Heart right ventricle (tissue), 16 donors: ENCODE data around the gene TCF3. TPM values are rescaled to one million over a fixed set of nuclear protein-coding genes. Genes with fewer than 3 reads are reported as not detected.
"Not testable (repeated sequence)": the region's sequence is repeated elsewhere in the genome, so short reads cannot be mapped to it uniquely, and the experiment has no call there.

Source experiments
- ATAC-seq, 8 donors: fragments of 200-7000 bp; cut with Tn5 transposase; one replicate each; pipeline ENCODE4 v1.9.1; 2020; ENCODE audit warnings: mild to moderate bottlenecking in 8 of 8, moderate library complexity in 8 of 8, moderate number of reproducible peaks in 1 of 8
- DNase-seq, 2 donors: peaks; one replicate each; pipeline ENCODE4 v3.0.0-alpha.2; 2020
- H3K27ac ChIP-seq, 10 donors: fragments of 200-600 bp; sonication (generic) in 2 of 10; one replicate each; pipeline versions ENCODE4 v1.5.0 to v1.8.0; 2020 to 2022; ENCODE audit warnings: mild to moderate bottlenecking in 3 of 10
- H3K27me3 ChIP-seq, 7 donors: fragments of 200-600 bp; one replicate each; pipeline ENCODE4 v1.8.0; 2021 to 2022; ENCODE audit warnings: mild to moderate bottlenecking in 2 of 7
- H3K36me3 ChIP-seq, 9 donors: fragments of 200-600 bp; sonication (generic) in 1 of 9; one replicate each; pipeline versions ENCODE4 v1.5.0 to v1.8.0; 2020 to 2022; ENCODE audit warnings: mild to moderate bottlenecking in 2 of 9
- H3K4me1 ChIP-seq, 9 donors: fragments of 200-600 bp; sonication (generic) in 1 of 9; one replicate each; pipeline versions ENCODE4 v1.5.0 to v1.8.0; 2020 to 2022; ENCODE audit warnings: mild to moderate bottlenecking in 4 of 9
- H3K4me3 ChIP-seq, 10 donors: fragments of 200-600 bp; sonication (generic) in 2 of 10; one replicate each; pipeline versions ENCODE4 v1.5.0 to v1.8.0; 2020 to 2022; ENCODE audit warnings: mild to moderate bottlenecking in 7 of 10, moderate library complexity in 2 of 10
- H3K9me3 ChIP-seq, 11 donors: fragments of 200-600 bp in 10 of 11; sonication (generic) in 2 of 11; one replicate each; pipeline versions ENCODE4 v1.5.0 to v1.8.0; 2013 to 2022; ENCODE audit warnings: mild to moderate bottlenecking in 2 of 11, control low read depth in 1 of 11, moderate library complexity in 1 of 11
- WGBS, 2 donors: extraction: QIAGEN DNeasy Blood & Tissue Kit; methylation state at CpG; one replicate each; pipeline ENCODE4 v1.1.7; 2013; ENCODE audit warnings: inconsistent platforms in 1 of 2; 5-methylcytosine and 5-hydroxymethylcytosine counted together
- intact Hi-C, 10 donors: fragments of 100-400 bp; cut with DNase I; formaldehyde crosslinking; loops; one replicate each; pipeline versions ENCODE4 v1.11.1 to v1.14.2; 2022
- polyA plus RNA-seq, 2 donors: library from polyadenylated mRNA; stranded (reverse); fragments of 200-250 nt; gene quantifications; one replicate each; pipeline ENCODE4 v1.2.3, GENCODE V29; 2013
- total RNA-seq, 10 donors: library from RNA; stranded (reverse); fragmentation: NEBNext Ultra II Directional in 3 of 10; extraction: Animal tissue kit (Norgen Biotek cat#: 25700) in 3 of 10; gene quantifications; one replicate each; pipeline versions ENCODE4 v1.2.1 to v1.2.4, GENCODE V29; 2021 to 2023
- TF ChIP-seq, protein P1 (sequence below), 9 donors: fragments of 200-600 bp; sonication (generic) in 2 of 9; IDR thresholded peaks; one replicate each; pipeline versions ENCODE4 v1.5.0 to v1.8.0; 2021 to 2022; ENCODE audit warnings: antibody characterized with exemption in 9 of 9, mild to moderate bottlenecking in 5 of 9, moderate library complexity in 1 of 9
- donor health status: Arrhythmogenic right ventricular cardiomyopathy.
- donor health status: ischemic (EF 13 %, LVEDD 7.1; RV severe dilation, severe dysfunction).
- donor health status: healthy with polysubstance abuse.
- donor health status: DM: no; HTN: yes; CAD: no.
- donor health status: DM: no; HTN: no; CAD: no.
- donor health status: ischemic (EF 25% LVEDD 6.9; RV normal size, moderate dysfunction).
- donor health status: ischemic (EF 25% LVEDD 5.7; RV mildly dilated, moderate dysfunction).
- donor health status: healthy.
- donor health status: DM: yes; HTN: yes; CAD: no.
- donor health status: Ischemic cardiomyopathy.
- donor health status: ischemic (EF 35%, LVEDD 5.7; RV mildly dilated, moderate dysfunction).
- donor health status: nonischemic (EF 11% LVEDD 7.7; RV severe dilation, severe dysfunction).
- donor health status: DM: yes; HTN: yes; CAD: no.
- donor health status: PGD.
- donor health status: ischemic (EF 29% LVEDD 5.4; RV normal size, mild dysfunction).
- donor health status: nonischemic (EF 23%, LVEDD 6.1; RV moderate dilation, normal function).

TCF3 gene
- total and polyA plus RNA-seq, 12 donors: 12.4 to 38.1 (median 19.5) TPM

DNA sequence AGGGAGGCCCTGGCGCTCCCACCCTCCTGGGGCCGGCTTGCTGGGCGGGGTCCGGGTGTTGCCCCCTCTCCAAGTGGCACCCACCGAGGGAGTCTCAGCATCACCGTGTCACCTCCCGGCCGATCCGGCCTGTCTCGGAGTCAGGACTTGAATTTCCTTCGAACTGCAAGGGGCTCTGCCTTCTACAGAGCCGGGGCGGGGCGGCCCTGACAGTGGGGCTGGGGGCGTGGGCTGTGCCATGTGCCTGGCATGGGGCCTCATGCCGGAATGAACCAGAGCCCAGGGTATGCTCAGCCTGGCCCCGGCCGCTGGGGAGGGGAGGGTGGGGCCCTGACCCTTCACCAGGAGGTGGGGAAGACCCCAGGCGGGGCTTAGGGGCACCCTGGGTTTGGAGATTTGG is 47.0 kb upstream of the TCF3 start:
- WGBS, 2 donors: 78 to 89% methylated on average over 19 of the region's 19 CpGs
- Histone ChIP-seq H3K4me3 (no peak overlapping the region), H3K27me3 (peaks cover 13 to 50% (median 43%) of the 10 kb centered on the region in 7 donors), H3K36me3 (no peaks in the 10 kb centered on the region), H3K4me1 (no peaks in the 10 kb centered on the region), H3K27ac (no peak overlapping the region), H3K9me3 (peaks cover 0 to 20% (median 10%) of the 10 kb centered on the region in 11 donors)
- ATAC-seq (no peak), DNase-seq (no peak)
- intact Hi-C loops: loop anchor here in 1 of 10 donors (10.0 kb wide), 1 partner anchor 45 kb away; no protein-coding TSS in a partner anchor
- TF ChIP-seq, protein P1, sequence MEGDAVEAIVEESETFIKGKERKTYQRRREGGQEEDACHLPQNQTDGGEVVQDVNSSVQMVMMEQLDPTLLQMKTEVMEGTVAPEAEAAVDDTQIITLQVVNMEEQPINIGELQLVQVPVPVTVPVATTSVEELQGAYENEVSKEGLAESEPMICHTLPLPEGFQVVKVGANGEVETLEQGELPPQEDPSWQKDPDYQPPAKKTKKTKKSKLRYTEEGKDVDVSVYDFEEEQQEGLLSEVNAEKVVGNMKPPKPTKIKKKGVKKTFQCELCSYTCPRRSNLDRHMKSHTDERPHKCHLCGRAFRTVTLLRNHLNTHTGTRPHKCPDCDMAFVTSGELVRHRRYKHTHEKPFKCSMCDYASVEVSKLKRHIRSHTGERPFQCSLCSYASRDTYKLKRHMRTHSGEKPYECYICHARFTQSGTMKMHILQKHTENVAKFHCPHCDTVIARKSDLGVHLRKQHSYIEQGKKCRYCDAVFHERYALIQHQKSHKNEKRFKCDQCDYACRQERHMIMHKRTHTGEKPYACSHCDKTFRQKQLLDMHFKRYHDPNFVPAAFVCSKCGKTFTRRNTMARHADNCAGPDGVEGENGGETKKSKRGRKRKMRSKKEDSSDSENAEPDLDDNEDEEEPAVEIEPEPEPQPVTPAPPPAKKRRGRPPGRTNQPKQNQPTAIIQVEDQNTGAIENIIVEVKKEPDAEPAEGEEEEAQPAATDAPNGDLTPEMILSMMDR (IDR thresholded peaks at IDR 0.05): no peak

DNA sequence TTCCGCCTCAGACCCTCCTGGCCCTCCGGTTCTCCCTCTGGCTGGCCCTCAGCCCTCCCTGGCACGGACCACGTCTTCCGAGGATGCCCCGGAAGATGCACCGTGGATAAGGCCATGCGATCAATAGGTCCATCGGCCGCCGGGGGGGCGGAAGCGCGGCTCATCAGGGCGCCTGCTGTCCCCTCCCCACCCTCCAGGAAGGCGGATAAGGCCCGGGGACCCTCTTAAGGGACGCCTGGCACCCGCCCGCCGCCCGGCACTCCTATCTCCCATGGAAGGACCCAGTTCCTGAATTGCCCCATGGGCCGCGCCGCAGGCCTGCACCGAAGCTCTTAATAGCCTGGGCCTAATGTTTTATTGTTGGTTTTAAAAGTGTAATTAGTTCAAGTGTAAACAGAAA is 46.2 kb upstream of the TCF3 start:
- no peak for ATAC-seq
- H3K27me3 ChIP-seq: peaks cover 13 to 55% (median 43%) of the 10 kb centered on the region in 7 donors
- no peak overlapping the region for H3K27ac ChIP-seq
- no peak overlapping the region for H3K4me3 ChIP-seq
- H3K36me3 ChIP-seq: no peaks in the 10 kb centered on the region
- no peak for DNase-seq
- intact Hi-C loops: loop anchor here in 1 of 10 donors (10.0 kb wide), 1 partner anchor 46 kb away; no protein-coding TSS in a partner anchor
- H3K4me1 ChIP-seq: no peaks in the 10 kb centered on the region
- H3K9me3 ChIP-seq: peaks cover 0 to 20% (median 10%) of the 10 kb centered on the region in 11 donors
- 87 to 91% methylated on average over 26 of the region's 26 CpGs for WGBS, 2 donors
- TF ChIP-seq, protein P1 (IDR thresholded peaks at IDR 0.05): no peak

DNA sequence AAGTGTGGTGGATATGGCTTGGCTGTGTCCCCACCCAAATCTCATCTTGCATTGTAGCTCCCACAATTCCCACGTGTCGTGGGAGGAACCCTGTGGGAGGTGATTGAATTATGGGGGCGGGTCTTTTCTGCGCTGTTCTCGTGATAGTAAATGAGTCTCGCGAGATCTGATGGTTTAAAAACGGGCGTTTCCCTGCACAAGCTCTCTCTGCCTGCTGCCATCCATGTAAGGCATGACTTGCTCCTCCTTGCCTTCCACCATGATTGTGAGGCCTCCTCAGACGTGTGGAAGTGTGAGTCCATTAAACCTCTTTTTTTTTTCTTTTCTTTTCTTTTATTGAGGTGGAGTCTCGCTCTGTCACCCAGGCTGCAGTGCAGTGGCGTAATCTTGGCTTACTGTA is 43.1 kb upstream of the TCF3 start:
- H3K9me3 ChIP-seq: peaks cover 0 to 20% (median 10%) of the 10 kb centered on the region in 11 donors
- intact Hi-C loops: loop anchor here in 1 of 10 donors (10.0 kb wide), 1 partner anchor 49 kb away; no protein-coding TSS in a partner anchor
- not testable (repeated sequence) for H3K4me1 ChIP-seq, H3K27ac ChIP-seq, H3K36me3 ChIP-seq, DNase-seq, H3K4me3 ChIP-seq, ATAC-seq
- peaks cover 17 to 67% (median 55%) of the 10 kb centered on the region in 7 donors for H3K27me3 ChIP-seq
- 84 to 85% methylated on average over 12 of the region's 12 CpGs for WGBS, 2 donors

DNA sequence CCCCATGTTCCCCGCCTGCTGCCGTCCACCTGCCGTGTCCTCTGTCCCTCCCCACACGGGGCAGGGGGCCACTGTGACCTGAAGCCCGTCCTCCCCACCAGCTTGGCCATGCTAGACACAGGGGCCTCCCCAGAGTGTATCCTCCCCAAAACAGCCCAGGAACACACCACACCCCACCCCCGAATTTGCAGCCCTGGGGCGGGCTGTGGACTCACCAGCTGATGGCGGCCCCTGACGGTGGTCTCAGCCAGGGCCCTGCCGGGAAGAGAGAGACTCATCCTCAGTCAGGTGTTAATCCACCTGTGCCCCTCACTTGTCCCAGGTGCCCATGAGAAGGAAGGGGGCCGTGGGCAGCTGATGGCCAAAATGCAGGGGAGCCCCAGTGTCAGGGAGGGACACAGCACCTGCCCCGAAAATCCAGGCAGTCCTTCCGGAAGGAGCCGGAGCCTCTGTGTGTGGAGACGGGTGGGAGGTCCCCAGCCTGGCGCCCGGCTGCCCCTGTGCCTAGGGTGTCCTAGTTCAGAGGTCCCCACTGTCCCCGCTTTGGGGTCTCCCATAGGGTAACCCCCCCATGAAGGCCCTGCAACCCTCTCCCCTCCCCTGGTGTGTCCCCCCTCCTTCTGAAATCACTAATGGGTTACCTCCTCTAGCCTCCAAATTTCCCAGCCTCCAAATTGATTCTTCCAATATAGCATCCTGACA is 39.3 kb upstream of the TCF3 start:
- Histone ChIP-seq H3K36me3 (no peaks in the 10 kb centered on the region), H3K4me3 (no peak overlapping the region), H3K27me3 (peaks cover 11 to 74% (median 64%) of the 10 kb centered on the region in 7 donors), H3K4me1 (peaks cover 0 to 4% (median 0%) of the 10 kb centered on the region in 9 donors), H3K9me3 (peaks cover 0 to 20% (median 10%) of the 10 kb centered on the region in 11 donors), H3K27ac (no peak overlapping the region)
- no peak for DNase-seq
- TF ChIP-seq, protein P1 (IDR thresholded peaks at IDR 0.05): no peak
- ATAC-seq: peak in 1 of 8 donors; percentile 47
- WGBS, 2 donors: 46 to 56% methylated on average over 18 of the region's 18 CpGs
- intact Hi-C loops: loop anchor here in 1 of 10 donors (10.0 kb wide), 1 partner anchor 53 kb away; no protein-coding TSS in a partner anchor
